GM23338 (cell line): ENCODE measurements around the gene FAM32A. TPM values are rescaled to one million over a fixed set of nuclear protein-coding genes. Genes with fewer than 3 reads are reported as not detected.

Experiments
- ATAC-seq: fragments of 200-7000 bp; cut with Tn5 transposase; 3 replicates; pipeline ENCODE4 v1.9.1; 2020
- DNase-seq: peaks from one replicate; pipeline ENCODE4 v3.0.0-alpha.2; 2015; ENCODE audit warnings: low spot score
- H2AFZ ChIP-seq: fragments of 200-600 bp; sonication (generic); 2 replicates; pipeline ENCODE4 v1.8.0; 2016; ENCODE audit warnings: antibody characterized with exemption, mild to moderate bottlenecking, moderate library complexity
- H3F3A ChIP-seq: fragments of 200-600 bp; sonication (generic); replicated peaks from 2 replicates; pipeline ENCODE4 v1.8.0; 2017; ENCODE audit warnings: antibody characterized with exemption, mixed run types, low read depth
- H3K27ac ChIP-seq: fragments of 200-600 bp; sonication (generic); 2 replicates; pipeline ENCODE4 v1.6.1; 2016; ENCODE audit warnings: low read depth
- H3K27me3 ChIP-seq: fragments of 200-600 bp; sonication (generic); 2 replicates; pipeline ENCODE4 v1.8.0; 2016; ENCODE audit warnings: mild to moderate bottlenecking, mixed run types, moderate library complexity; ENCODE audit not compliant: insufficient read depth
- H3K36me3 ChIP-seq: fragments of 200-600 bp; sonication (generic); 2 replicates; pipeline ENCODE4 v1.8.0; 2016; ENCODE audit warnings: mild to moderate bottlenecking; ENCODE audit not compliant: insufficient read depth
- H3K4me1 ChIP-seq: fragments of 200-600 bp; sonication (generic); 2 replicates; pipeline ENCODE4 v1.8.0; 2016; ENCODE audit warnings: mild to moderate bottlenecking, moderate library complexity; ENCODE audit not compliant: insufficient read depth
- H3K4me2 ChIP-seq: fragments of 200-600 bp; sonication (generic); 2 replicates; pipeline ENCODE4 v1.7.1; 2017; ENCODE audit warnings: mixed run types
- H3K4me3 ChIP-seq: fragments of 200-600 bp; sonication (generic); 2 replicates; pipeline ENCODE4 v1.6.1; 2016; ENCODE audit warnings: mixed run types
- H3K79me2 ChIP-seq: fragments of 200-600 bp; sonication (generic); replicated peaks from 2 replicates; pipeline ENCODE4 v1.8.0; 2017; ENCODE audit warnings: mild to moderate bottlenecking; ENCODE audit not compliant: insufficient read depth
- H3K9me2 ChIP-seq: fragments of 200-600 bp; sonication (generic); 2 replicates; pipeline ENCODE4 v1.8.0; 2017; ENCODE audit not compliant: insufficient read depth
- H4K20me1 ChIP-seq: fragments of 200-600 bp; sonication (generic); replicated peaks from 2 replicates; pipeline ENCODE4 v1.8.0; 2017; ENCODE audit warnings: mild to moderate bottlenecking; ENCODE audit not compliant: insufficient read depth
- H3K27ac Mint-ChIP-seq: 2 replicates; pipeline ENCODE4 v1.8.0; 2020; ENCODE audit warnings: inconsistent platforms, mild to moderate bottlenecking, moderate library complexity, mixed read lengths
- H3K27me3 Mint-ChIP-seq: 3 replicates; pipeline ENCODE4 v1.8.0; 2022; ENCODE audit warnings: low read depth, mild to moderate bottlenecking, moderate library complexity, mixed read lengths, inconsistent platforms; ENCODE audit not compliant: insufficient read depth, poor library complexity
- H3K36me3 Mint-ChIP-seq: 3 replicates; pipeline ENCODE4 v1.8.0; 2021; ENCODE audit warnings: low read depth, mild to moderate bottlenecking, inconsistent platforms, moderate library complexity, mixed read lengths
- H3K4me1 Mint-ChIP-seq: 3 replicates; pipeline ENCODE4 v1.8.0; 2020; ENCODE audit warnings: mild to moderate bottlenecking, inconsistent platforms, mixed read lengths
- H3K4me3 Mint-ChIP-seq: 3 replicates; pipeline ENCODE4 v1.8.0; 2021; ENCODE audit warnings: moderate library complexity, mild to moderate bottlenecking, inconsistent platforms, mixed read lengths
- H3K9me3 Mint-ChIP-seq: 3 replicates; pipeline ENCODE4 v1.8.0; 2020; ENCODE audit warnings: moderate library complexity, mild to moderate bottlenecking, inconsistent platforms, mixed read lengths
- CTCF ChIP-seq, 2 experiments: fragments of 200-600 bp in 1 of 2; sonication (generic) in 1 of 2; conservative IDR thresholded peaks; 2 replicates each; pipeline versions ENCODE4 v1.5.1 to v1.6.1; 2016 to 2017; ENCODE audit warnings: antibody characterized with exemption in 2 of 2, low read depth in 2 of 2, mild to moderate bottlenecking in 2 of 2, moderate library complexity in 1 of 2
- EZH2 ChIP-seq: fragments of 200-600 bp; sonication (generic); IDR thresholded peaks from one replicate; pipeline ENCODE4 v1.8.0; 2017; ENCODE audit warnings: antibody characterized with exemption, mild to moderate bottlenecking, low read depth; ENCODE audit not compliant: unreplicated experiment
- EZH2phosphoT487 ChIP-seq: fragments of 200-600 bp; sonication (generic); IDR thresholded peaks from one replicate; pipeline ENCODE4 v1.8.1; 2018; ENCODE audit warnings: antibody characterized with exemption; ENCODE audit not compliant: unreplicated experiment
- JUNB ChIP-seq: IDR thresholded peaks from one replicate; pipeline ENCODE4 v1.6.1; 2016; ENCODE audit warnings: antibody characterized with exemption; ENCODE audit not compliant: unreplicated experiment
- POLR2AphosphoS5 ChIP-seq: IDR thresholded peaks from 2 replicates; pipeline ENCODE4 v1.6.1; 2016; ENCODE audit warnings: antibody characterized with exemption, low read depth
- REST ChIP-seq: IDR thresholded peaks from one replicate; pipeline ENCODE4 v1.6.1; 2018; ENCODE audit warnings: antibody characterized with exemption; ENCODE audit not compliant: unreplicated experiment
- ZNF114 ChIP-seq: fragments of 250-450 bp; sonication (Bioruptor Pico); IDR thresholded peaks from 2 replicates; pipeline ENCODE4 v1.5.0; 2020; ENCODE audit warnings: mild to moderate bottlenecking, moderate library complexity
- ZNF331 ChIP-seq: fragments of 250-450 bp; sonication (Bioruptor Pico); IDR thresholded peaks from 2 replicates; pipeline ENCODE4 v1.5.0; 2020; ENCODE audit warnings: low read depth, mild to moderate bottlenecking, moderate library complexity
- polyA plus RNA-seq: library from polyadenylated mRNA; unstranded; fragments of >200 nt; fragmentation: Nextera tagmentation; extraction: Ambion mirVana; gene quantifications from 2 replicates; pipeline ENCODE4 v1.2.1, GENCODE V29; 2016
- total RNA-seq: library from RNA; depleted of rRNA; stranded (reverse); fragments of >200 nt; shearing (Covaris generic); gene quantifications from 2 replicates; pipeline ENCODE4 v1.2.3, GENCODE V29; 2014
- TF ChIP-seq, protein P1 (sequence below): fragments of 250-450 bp; sonication (Bioruptor Pico); IDR thresholded peaks from 2 replicates; pipeline ENCODE4 v1.5.0; 2020; ENCODE audit warnings: mild to moderate bottlenecking, moderate library complexity

The FAM32A gene
- total and polyA plus RNA-seq, 2 experiments from 2014 or later: 58.2 to 67.3 TPM

GRCh38 chr19:16233081-16233776 lies 48.0 kb downstream of the FAM32A start:
- Histone ChIP-seq H3K4me3 (no peak overlapping the region), H3K79me2 (no peaks in the 10 kb centered on the region), H3K27ac (no peak overlapping the region), H4K20me1 (no peaks in the 10 kb centered on the region), H3K27me3 (no peaks in the 10 kb centered on the region), H3K9me2 (no peaks in the 10 kb centered on the region), H3K4me2 (no peak overlapping the region), H2AFZ (no peak overlapping the region), H3F3A (no peaks in the 10 kb centered on the region), H3K4me1 (no peaks in the 10 kb centered on the region), H3K36me3 (no peaks in the 10 kb centered on the region)
- H3K27ac Mint-ChIP-seq: no peak overlapping the region
- ATAC-seq (no peak), DNase-seq (no peak)
- no peaks in the 10 kb centered on the region; the same call in none of the 3 replicates for H3K9me3 Mint-ChIP-seq
- peaks cover 11% of the 10 kb centered on the region for H3K27me3 Mint-ChIP-seq
- H3K4me1 Mint-ChIP-seq: no peaks in the 10 kb centered on the region; the same call in 2 of the 3 replicates
- TF ChIP-seq, protein P1, sequence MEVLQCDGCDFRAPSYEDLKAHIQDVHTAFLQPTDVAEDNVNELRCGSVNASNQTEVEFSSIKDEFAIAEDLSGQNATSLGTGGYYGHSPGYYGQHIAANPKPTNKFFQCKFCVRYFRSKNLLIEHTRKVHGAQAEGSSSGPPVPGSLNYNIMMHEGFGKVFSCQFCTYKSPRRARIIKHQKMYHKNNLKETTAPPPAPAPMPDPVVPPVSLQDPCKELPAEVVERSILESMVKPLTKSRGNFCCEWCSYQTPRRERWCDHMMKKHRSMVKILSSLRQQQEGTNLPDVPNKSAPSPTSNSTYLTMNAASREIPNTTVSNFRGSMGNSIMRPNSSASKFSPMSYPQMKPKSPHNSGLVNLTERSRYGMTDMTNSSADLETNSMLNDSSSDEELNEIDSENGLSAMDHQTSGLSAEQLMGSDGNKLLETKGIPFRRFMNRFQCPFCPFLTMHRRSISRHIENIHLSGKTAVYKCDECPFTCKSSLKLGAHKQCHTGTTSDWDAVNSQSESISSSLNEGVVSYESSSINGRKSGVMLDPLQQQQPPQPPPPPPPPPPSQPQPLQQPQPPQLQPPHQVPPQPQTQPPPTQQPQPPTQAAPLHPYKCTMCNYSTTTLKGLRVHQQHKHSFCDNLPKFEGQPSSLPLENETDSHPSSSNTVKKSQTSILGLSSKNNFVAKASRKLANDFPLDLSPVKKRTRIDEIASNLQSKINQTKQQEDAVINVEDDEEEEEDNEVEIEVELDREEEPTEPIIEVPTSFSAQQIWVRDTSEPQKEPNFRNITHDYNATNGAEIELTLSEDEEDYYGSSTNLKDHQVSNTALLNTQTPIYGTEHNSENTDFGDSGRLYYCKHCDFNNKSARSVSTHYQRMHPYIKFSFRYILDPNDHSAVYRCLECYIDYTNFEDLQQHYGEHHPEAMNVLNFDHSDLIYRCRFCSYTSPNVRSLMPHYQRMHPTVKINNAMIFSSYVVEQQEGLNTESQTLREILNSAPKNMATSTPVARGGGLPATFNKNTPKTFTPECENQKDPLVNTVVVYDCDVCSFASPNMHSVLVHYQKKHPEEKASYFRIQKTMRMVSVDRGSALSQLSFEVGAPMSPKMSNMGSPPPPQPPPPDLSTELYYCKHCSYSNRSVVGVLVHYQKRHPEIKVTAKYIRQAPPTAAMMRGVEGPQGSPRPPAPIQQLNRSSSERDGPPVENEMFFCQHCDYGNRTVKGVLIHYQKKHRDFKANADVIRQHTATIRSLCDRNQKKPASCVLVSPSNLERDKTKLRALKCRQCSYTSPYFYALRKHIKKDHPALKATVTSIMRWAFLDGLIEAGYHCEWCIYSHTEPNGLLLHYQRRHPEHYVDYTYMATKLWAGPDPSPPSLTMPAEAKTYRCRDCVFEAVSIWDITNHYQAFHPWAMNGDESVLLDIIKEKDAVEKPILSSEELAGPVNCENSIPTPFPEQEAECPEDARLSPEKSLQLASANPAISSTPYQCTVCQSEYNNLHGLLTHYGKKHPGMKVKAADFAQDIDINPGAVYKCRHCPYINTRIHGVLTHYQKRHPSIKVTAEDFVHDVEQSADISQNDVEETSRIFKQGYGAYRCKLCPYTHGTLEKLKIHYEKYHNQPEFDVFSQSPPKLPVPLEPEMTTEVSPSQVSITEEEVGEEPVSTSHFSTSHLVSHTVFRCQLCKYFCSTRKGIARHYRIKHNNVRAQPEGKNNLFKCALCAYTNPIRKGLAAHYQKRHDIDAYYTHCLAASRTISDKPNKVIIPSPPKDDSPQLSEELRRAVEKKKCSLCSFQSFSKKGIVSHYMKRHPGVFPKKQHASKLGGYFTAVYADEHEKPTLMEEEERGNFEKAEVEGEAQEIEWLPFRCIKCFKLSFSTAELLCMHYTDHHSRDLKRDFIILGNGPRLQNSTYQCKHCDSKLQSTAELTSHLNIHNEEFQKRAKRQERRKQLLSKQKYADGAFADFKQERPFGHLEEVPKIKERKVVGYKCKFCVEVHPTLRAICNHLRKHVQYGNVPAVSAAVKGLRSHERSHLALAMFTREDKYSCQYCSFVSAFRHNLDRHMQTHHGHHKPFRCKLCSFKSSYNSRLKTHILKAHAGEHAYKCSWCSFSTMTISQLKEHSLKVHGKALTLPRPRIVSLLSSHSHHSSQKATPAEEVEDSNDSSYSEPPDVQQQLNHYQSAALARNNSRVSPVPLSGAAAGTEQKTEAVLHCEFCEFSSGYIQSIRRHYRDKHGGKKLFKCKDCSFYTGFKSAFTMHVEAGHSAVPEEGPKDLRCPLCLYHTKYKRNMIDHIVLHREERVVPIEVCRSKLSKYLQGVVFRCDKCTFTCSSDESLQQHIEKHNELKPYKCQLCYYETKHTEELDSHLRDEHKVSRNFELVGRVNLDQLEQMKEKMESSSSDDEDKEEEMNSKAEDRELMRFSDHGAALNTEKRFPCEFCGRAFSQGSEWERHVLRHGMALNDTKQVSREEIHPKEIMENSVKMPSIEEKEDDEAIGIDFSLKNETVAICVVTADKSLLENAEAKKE (CRISPR knock-in tag): no peak
- TF ChIP-seq EZH2: no peak
- TF ChIP-seq POLR2AphosphoS5: no peak
- no peak for TF ChIP-seq EZH2phosphoT487
- no peak for TF ChIP-seq JUNB
- TF ChIP-seq ZNF331 (CRISPR knock-in tag): no peak
- TF ChIP-seq CTCF (conservative IDR thresholded peaks at IDR 0.05; ENCODE audit: low read depth in 2 of 2): no peak
- no peak for TF ChIP-seq REST
- no peak for TF ChIP-seq ZNF114 (CRISPR knock-in tag)
- H3K36me3 Mint-ChIP-seq: peaks cover 13% of the 10 kb centered on the region; the same call in 2 of the 3 replicates
- no peak overlapping the region for H3K4me3 Mint-ChIP-seq
